Medulla oblongata (tissue), 1 donor: ENCODE results near the gene MMP15.
"Not testable (repeated sequence)": the region's sequence is repeated elsewhere in the genome, so short reads cannot be mapped to it uniquely, and the experiment has no call there.

Source experiments
- DNase-seq: peaks from one replicate; pipeline ENCODE4 v3.0.0-alpha.2; 2015; ENCODE audit errors: extremely low spot score

The MMP15 gene

GRCh38 chr16:58086381-58087208 is 61.0 kb downstream of the MMP15 start:
- no peak for DNase-seq

GRCh38 chr16:58087209-58087913 is 61.8 kb downstream of the MMP15 start:
- no peak for DNase-seq

GRCh38 chr16:58088091-58088490 is 62.5 kb downstream of the MMP15 start:
- no peak for DNase-seq

GRCh38 chr16:58090396-58090795 is 64.8 kb downstream of the MMP15 start:
- not testable (repeated sequence) for DNase-seq

GRCh38 chr16:58094026-58094425 is 68.5 kb downstream of the MMP15 start:
- no peak for DNase-seq

- no peak for DNase-seq
Observed at GRCh38 chr16:58094791-58095574, 69.4 kb downstream of the MMP15 start.

- DNase-seq = not testable (repeated sequence)
Observed at GRCh38 chr16:58095575-58095960, 70.0 kb downstream of the MMP15 start.

GRCh38 chr16:58096249-58096648 is 70.7 kb downstream of the MMP15 start:
- no peak for DNase-seq
